HG03521 (cell line): Measurements from ENCODE around the gene IL17RB.

Experiments used
- ATAC-seq: cut with Tn5 transposase; IDR thresholded peaks from one replicate; pipeline ENCODE4 v1.9.1; 2021; ENCODE audit warnings: mild to moderate bottlenecking, moderate library complexity; ENCODE audit not compliant: unreplicated experiment

The IL17RB gene

GRCh38 chr3:53858096-53858741 is 11.9 kb downstream of the IL17RB start:
- ATAC-seq, result no peak

GRCh38 chr3:53859178-53859577 is 12.8 kb downstream of the IL17RB start:
- no peak for ATAC-seq

DNA sequence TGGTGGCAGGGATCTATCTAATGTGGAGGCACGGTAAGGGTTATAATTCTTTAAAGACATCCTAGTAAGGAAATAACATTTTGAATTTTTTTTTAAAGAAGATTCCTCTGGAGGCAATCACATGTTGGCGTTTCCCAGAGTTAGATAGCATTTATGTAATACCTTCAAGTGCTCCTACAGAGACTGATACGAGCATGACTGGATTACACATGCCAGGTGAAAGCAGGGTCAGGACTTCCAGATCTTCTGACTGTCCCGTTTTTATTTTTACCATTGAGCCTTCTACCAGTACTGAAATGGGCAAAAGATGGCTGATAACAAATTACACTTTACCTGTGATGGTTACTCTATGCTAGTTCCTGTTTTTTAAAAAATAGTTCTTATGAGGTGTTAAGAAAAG is 13.8 kb downstream of the IL17RB start:
- no peak for ATAC-seq

DNA sequence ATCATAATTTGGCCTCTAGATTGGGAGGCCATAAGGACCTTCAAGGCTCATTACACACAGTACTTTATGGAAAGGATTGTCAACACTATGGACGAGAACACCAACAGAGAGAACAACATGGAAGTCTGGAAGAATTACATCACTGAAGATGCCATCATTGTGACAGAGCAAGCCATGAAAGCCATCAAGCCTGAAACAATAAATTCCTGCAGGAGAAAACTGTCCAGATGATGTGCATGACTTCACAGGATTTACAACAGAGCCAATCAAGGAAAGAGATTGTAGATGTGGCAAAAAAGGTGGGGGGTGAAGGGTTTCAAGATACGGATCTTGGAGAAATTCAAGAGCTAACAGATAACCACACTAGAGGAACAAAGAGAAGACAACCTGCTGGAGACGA is 15.9 kb downstream of the IL17RB start:
- no peak for ATAC-seq

DNA sequence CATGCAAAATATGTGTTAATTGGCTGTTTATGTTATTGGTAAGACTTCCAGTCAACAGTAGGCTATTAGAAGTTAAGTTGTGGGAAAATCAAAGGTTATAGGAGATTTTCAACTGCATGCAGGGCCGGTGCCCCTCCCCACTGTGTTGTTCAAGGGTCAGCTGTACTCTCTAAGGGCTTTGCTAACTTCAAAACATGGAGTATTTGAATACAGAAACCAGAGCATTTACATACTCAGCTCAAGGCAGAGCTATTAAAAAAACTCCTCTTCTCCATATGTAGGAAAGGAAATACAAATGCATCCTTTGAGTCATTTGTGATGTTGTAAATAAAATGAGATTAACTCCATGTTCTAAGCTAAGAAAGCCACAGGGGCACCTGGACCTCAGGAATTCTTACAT is 16.8 kb downstream of the IL17RB start:
- ATAC-seq, result no peak

- ATAC-seq, result no peak
Measured at GRCh38 chr3:53865732-53866499, 19.5 kb downstream of the IL17RB start.

DNA sequence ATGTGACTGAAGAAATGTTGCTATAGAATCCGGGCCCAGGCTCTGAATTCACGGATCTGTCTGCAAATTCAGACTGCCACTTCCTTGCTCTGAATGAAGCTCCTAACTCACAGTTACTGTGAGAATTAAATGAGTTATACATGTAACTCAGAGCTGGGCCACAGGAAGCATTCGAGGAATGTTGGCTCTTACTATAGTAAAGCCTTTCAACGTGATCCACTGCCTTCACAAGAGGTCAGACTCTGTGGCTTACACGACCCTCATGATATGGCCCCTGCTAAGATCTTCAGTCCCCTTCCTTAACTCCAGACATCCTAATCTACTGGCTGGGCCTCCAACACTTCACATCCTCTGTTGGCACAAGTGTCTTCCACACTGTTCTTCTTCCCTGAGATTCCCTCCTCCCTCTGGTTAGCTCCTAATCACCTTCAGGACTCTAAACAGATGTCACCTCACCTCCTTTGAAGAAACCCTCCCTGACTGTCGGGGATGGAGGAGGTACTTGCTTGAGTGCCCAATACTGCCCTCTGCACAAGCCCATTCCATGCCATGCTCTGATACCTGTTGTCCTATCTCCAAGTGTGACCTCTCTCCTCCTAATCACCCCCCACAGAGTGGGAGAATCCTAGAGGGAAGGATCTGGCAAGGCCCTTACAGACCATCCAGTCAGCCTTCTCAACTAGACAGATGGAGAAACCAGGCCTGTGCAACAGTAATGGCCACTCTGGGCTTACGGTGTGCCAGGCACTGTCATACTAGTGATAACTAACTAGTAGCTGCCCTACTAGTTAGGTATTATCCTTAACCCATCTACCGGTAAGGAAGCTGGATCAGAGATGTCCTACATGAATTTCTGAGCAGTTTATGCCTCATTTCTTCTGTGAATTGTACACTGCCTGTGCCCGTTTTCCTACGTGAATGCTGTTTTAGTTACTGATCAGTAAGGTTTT is 34.3 kb downstream of the IL17RB start:
- no peak for ATAC-seq

DNA sequence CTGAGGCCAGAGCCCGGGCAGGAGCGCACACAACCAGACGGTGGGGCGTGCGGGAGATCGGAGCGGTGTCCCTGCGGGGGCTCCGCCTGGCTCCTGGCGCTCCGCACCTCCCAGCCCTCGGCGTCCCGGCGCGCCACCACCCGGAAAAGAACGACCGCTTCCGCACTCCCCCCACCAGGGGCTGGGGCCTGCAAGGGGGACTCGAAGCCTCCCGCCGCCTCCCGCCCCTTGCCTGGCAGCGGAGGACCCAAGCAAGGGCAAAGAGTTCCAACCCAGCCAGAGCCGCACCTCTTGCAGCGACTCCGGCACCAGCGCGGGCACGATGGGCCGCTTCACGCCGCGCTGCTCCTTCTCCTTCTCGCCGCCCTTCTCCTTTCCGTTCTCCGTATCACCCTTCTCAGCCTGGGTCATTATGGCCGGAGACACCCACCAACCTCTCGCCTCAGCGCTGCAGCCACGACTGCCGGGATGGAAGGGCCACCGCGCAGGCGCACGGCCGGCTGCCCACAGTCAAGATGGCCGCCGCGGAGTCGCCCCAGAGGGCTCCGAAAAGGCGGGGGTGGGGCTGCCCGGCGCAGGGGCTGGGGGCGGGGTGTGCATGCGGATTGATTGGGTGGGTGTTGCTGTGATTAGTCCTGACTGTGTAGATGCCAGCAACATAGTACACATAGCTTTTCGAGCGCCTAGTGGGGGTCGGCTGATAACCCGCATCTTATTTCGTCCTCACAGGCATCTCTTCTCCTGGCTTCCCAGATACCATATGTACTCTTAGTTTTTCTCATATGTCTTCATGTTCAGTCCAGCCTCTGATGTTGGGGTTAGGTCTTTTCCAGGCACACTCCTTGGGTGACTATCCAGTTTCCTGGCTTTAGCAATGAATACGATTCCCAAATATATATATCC is 35.6 kb downstream of the IL17RB start, which contains the start of gene ACTR8:
TSS of gene ACTR8 (minus strand) at position 462 of the 903 bp plus-strand sequence. CDS start at position 411, 51 bp downstream.
- peak; percentile 82 for ATAC-seq

GRCh38 chr3:53883008-53883407 is 36.6 kb downstream of the IL17RB start:
- no peak for ATAC-seq

DNA sequence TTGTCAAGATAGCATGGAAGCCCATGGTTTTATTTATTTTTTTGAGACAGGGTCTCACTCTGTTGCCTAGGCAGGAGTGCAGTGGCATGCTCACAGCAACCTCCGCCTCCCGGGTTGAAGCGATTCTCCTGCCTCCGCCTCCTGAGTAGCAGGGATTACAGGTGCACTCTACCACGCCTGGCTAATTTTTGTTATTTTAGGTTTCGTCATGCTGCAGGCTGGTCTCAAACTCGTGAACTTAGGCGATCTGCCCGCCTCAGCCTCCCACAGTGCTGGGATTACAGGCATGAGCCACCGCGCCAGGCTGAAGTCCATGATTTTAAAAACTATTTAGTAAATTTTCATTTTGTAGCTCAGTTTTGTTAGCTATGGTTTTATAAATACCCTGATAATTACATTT is 38.3 kb downstream of the IL17RB start:
- no peak for ATAC-seq

GRCh38 chr3:53885239-53885638 is 38.9 kb downstream of the IL17RB start:
- ATAC-seq, result no peak

GRCh38 chr3:53887446-53887845 is 41.1 kb downstream of the IL17RB start:
- no peak for ATAC-seq

DNA sequence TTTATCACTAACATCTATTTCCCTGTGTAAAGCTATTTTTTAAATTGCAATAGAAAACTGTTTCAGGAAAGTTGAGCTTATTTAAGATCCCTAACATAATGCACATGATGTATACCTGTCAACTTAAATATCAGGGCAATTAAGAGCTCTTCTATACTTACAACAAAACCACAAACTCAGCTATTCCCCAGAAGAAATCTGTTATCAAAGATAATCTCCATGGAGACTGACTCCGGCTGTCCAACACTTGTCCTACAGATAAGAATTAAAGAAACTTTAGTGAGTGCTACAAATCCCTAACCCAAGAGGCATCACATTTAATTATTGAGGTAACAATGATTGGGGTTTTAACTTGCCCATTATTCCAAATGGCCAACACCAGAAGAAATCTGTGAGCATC is 41.9 kb downstream of the IL17RB start:
- no peak for ATAC-seq

DNA sequence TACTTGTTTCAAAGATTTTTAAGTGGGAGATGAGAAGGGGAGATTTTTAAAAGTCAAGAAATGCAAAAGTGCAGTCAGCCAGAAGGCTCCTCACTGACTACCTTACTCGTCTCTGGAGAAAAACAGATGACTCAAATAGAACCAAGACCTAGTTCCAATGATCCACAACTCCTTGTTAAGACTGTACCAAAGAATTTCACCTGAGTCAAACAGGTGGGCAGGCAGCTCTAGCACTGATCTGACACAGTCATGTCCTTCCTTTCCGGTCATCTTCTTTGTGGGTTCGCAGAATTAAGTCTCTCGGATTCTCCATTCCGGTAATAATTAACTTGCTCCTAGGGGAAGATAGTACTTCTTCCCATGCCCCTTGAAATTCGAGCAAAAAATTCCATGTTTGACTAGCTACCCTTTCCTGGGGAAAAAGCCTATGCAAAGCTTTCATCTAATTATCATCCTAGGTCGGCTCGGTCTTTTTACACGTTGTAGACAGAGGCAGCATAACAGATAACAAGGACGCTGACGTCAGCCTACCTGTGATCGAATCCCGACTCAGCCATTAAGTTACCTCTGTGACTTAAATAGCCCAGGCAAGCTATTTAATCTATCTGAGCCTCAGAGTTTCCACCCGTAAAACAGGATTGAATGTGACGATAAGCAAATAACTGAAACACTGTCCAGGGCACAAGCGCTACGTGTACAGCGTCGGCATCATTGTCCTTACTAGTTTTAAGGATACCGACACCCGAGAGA is 44.5 kb downstream of the IL17RB start:
- no peak for ATAC-seq

GRCh38 chr3:53891497-53892285 is 45.3 kb downstream of the IL17RB start, which contains the start of gene SELENOK:
Gene SELENOK, minus strand, starts transcription at chr3:53891859.
- peak; percentile 97 for ATAC-seq

DNA sequence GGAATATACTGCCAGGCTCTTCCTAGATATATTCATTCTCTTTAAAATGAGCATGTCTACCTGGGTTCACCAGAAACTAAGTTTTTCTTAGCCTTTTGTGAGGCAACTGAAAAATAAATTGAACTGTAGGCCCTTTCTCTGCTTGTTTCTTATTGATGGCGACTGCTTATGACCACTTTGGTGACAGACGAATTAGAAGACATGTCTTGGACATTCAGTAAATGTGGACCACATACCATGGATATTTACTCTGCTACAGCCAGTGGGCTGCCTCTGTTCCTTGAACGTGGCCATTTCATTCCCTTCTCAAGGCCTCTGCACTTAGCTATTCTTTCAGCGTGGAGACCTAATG is 45.9 kb downstream of the IL17RB start:
- no peak for ATAC-seq

- ATAC-seq, result no peak
Measured at GRCh38 chr3:53899750-53900149, 53.4 kb downstream of the IL17RB start.

DNA sequence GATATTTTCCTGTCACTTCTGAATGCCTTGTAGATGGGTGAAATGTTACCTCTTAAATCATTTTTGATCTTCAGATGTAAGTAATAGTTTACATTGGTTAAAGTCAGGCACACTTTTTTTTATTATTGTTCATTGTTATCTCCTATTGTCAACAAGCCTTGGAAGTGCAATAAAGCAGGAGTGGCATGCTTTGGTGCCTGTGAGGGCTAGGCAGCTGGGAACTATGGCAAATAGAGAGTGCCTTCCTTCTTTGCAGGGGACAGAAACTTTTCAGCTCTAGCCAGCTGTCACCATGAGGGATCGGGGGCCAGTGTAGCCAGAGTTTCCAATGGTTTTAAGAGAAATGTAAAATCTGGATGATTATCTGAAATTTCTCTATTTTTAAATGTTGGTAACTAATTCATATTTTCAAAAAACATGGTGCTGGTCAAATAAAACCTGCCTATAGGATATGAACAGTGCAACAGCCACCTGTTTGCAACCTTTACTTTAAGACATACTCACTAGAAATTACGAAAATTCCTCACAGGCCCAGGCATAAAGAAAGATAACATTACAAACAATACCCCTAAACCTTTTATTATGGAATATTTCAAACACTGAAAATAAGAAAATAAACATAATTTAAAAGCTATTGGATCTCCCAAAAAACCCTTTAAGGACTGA is 54.4 kb downstream of the IL17RB start:
- ATAC-seq, result no peak
